GM19372 (cell line): ENCODE measurements around the gene ALDH1L1.

Source experiments
- ATAC-seq: cut with Tn5 transposase; IDR thresholded peaks from one replicate; pipeline ENCODE4 v1.9.1; 2021; ENCODE audit warnings: mild to moderate bottlenecking, low read depth, moderate library complexity; ENCODE audit not compliant: unreplicated experiment

The ALDH1L1 gene

DNA sequence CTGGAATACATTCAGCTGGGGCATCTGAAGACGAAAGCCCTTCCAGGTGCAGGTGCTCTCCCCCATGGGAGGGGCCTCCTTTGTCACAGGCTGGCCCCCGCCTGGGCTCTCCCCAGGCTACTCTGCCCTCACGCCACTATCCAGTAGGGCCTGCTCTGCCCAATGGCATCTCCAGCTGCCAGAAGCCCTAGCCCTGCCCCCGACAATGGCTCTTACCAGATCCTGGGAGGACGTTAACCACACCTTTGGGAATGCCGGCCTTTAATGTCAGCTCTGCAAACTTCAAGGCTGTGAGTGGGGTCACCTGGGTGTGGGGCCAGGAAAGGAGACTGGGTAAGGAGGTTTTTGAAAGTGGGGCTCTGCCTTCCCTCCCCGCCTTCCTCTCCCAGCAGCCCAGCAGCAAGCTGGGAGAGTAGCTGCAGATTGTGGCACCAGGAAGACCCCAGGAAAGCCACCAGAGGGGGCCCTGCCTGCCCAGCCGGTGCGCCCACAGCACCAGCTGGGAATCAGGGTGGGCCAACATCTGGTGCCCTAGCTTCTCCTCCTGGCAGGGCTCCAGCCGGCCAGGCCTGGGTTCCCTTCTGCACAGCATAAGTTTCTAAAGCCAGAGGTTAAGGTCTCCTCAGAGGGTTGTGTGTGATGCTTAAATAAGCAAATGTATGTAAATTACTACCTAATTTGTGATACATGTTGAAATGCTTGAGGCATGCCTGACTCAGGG, 56.1 kb downstream of the ALDH1L1 start:
- ATAC-seq: no peak

DNA sequence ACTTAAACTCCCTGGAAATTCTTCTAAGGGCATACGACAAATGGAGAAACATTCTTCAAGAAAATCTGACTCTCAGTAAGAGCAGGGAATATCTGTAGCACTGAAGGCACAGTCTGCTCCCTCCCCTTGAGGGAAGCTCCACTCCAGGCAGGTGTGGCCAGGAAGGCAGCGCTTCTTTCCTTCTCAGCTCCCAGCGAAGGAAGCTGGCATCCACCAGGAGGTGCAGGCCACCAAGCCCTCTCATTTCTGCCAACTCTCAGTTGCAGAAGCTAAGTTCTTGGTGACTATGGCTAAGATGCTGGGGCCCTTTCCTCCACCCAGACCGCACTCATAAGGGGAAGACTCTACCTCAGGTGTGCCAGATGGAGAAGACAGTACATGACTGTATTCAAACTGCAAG, 58.8 kb downstream of the ALDH1L1 start:
- ATAC-seq: no peak

DNA sequence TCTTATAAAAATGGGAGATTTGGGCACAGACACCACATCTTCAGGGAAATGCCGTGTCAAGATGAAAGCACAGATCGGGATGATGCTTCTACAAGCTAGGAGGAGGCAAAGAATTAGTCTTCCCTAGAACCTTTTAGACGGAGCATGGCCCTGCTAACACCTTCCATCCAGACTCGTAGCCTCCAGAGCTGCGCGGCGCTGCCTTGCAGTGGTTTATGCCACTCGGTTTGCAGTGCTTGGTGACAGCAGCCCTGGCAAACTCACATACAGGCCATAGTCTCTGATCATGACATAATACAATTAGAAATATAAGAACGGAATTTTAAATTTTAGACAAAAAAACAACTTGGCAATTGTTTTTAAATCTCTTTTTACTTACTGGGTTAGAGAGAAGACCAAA, 59.3 kb downstream of the ALDH1L1 start:
- ATAC-seq: no peak

DNA sequence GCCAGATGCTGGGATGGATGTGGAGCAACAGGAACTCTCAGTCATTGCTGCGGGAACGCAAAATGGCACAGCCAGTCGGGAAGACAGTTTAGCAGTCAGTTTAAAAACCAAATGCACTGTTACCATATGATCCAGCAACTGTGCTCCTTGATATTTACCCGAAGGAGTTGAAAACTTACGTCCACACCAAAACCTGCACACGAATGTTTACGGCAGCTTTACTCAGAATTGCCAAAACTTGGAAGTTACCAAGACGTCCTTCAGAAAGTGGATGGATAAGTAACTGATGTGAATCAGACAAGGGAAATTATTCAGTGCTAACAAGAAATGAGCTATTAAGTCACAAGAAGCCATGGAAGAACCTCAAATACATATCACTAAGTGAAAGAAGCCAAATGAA, 60.4 kb downstream of the ALDH1L1 start:
- ATAC-seq: no peak

DNA sequence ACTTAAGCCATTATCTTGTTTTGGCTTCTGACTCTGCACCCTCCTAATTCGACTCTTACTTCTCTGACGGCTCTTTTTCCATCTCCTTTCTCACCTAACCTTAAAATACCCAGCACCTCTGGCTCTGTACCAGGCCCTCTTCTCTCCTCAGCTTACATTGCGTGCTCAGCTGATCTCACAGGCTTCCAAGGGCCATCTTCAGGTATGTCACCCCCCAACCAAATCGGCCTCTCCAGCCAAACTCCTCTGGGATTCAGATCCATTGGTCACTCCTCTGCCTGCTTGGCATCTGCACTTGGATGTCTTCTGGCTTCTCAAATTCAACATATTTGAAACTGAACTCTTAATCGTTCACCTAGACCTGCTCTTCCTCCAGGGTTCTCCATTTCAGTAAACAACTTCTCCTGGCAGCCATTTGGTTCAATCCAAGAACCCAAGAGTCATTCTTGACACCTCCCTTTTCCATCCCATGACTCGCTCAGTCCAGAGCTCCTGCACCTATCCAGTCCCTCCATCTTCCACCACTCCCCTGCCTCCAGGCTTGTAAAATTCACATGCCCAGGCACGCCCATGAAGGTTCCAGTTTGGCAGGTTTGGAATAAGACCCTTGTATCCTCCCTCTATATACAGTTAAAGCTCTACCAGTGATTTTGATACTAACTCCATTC, 61.2 kb downstream of the ALDH1L1 start:
- ATAC-seq: no peak

DNA sequence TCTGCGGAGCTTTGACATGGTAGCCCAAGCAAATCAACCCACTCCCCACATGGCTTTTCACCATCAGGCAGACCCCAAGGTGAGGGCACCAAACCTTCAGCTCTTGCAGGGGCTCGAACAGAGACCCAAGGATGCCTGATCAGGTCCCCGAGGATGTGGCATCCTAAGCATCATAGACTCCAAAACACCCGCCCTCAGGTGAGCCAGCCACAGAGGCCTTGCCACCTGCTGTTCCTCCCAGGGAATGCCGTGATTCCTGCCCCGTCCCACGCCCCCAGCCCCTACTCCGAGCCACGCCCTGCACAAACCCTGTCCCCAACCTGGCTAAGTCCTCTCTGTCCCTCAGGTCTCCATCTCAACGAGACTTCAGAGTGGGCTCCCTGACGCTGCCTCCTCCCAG, 61.8 kb downstream of the ALDH1L1 start:
- ATAC-seq: no peak

DNA sequence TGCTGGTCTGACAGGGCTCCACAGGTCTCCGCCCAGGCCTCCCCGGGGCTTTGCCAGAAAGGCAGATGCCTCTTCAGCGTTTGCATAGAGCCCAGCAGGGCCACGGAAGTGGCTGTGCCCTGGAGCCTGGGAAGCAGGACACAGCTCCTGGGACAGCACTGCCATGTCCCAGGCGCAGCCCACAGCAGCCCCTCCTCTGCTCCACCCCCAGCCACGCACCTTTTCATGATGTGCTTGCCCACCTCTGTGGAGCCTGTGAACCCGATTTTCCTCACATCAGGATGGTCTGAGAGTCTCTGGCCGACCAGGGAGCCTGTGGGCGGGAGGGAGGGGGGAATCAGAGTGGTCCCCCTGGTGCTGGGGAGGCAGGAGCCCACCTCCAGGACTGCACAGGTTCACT, 62.6 kb downstream of the ALDH1L1 start:
- no peak for ATAC-seq

DNA sequence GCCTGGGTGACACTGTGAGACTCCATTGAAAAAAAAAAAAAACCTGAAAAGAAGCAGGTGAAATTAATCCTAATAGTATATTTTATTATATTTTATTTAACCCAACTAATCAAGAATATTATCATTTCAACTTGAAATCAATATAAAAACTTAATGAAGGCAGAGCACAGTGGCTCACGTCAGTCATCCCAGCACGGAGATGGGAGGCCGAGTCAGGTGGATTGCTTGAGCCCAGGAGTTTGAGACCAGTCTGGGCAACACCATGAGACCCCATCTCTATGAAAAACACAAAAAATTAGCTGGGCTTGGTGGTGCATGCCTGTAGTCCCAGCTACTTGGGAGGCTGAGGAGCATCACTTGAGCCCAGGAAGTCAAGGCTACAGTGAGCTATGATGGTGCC, 63.2 kb downstream of the ALDH1L1 start:
- ATAC-seq: no peak

DNA sequence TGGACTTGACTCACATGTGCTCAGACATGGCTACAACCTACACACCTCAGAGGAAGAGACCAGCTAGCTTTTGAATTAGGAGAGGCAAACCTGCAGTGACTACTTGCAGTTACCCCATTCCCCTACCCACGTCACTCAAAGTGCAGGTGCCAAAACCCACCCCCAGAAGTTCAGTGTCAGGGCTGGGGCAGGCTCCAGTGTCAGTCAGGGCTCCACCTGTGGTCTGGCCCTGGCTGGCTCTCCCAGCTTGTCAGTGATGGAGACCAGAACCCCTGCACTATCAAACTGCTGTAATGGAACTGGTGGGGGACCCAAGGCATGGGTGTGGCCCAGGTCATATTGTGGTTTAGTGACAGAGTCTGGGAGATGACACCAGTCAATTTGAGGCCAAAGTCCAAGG, 63.9 kb downstream of the ALDH1L1 start:
- ATAC-seq: no peak

DNA sequence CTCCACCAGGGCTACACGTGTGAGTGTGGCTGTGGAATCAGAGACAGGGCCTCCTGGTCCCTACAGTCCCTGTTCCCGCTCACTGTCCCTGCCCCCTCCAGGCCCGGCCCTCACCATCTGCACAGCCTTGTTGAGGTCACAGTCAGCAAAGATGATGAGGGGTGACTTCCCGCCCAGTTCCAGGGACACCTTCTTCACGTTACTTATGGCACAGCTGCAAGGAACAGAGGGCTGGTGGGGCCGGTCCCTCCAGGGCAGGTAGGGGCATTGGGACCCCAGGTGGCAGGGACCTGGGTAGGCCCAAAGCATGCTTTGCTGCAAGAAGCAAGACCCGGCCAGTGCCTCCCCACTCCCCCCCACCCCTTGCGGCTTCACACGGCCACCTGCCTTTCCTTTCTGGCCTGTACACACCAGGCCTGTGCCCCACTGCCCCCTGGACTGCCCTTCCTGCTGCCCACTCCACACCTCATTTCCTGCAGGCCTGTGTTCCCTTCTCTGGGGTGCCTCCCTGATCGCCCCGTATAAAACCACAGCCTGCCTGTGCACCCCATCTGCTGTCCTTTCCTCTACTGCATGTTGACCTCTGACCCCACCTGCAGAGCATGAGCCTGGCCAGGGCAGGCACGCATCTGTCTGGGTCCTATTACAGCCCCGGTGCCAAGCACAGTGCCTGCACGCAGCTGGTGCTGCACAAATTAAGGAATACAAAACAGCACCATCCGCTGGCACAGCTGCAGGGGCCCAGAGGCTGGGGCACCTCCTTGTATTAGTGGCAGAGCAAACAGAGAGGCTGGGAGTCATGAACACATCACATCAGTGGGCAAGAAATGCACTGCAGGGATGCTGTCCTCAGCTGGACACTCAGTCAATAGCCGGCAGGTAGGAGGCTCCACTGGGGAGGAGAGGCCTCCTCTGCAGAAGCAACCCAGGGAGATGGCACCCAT, 65.7 kb downstream of the ALDH1L1 start:
- ATAC-seq: no peak

DNA sequence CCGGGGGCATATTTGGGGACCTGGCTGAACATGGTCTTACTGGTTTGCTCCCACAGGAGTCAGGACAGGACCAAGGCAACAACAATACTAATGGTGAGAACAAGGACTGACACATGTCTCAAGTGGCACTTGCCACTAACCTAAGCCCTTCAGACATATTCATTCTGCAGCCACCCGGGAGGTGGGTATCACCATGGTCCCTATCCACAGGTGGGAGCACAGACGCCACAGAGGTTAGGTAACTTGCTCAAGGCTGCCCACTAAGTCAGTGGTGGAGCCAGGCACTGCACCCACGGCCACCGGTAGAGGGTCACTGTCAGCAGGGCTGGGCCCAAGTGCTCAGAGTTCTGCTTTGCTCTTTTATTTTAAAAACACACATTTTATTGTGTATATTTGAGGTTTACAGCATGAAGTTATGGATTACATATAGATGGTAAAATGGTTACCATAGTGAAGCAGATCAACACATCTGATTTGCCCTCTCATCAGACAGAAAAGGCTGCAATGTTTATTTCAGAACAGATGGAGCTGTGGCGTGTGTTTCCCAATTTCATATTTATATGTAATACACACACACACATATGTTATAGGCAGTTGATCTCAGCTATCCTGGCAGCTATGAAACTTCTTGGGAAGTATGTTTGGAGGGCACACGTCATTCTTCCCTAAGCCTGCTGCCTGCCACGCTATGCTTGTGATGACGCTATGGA, 66.5 kb downstream of the ALDH1L1 start:
- no peak for ATAC-seq

DNA sequence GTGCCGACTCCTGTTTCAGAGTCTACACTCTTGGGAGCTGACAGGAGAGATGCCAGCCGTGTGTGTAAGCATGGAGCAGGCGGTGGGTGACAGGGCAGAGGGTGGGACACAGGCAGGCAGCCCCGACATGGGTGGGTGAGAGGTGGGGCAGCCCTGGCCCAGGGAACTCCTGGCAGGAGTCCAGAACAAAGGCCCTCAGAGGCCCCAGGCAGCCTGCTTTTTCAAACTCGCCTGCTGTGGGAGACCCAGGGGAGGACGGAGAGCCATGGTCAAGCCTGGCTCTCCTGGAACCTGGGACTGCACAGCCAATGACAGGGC, 67.2 kb downstream of the ALDH1L1 start:
- no peak for ATAC-seq

DNA sequence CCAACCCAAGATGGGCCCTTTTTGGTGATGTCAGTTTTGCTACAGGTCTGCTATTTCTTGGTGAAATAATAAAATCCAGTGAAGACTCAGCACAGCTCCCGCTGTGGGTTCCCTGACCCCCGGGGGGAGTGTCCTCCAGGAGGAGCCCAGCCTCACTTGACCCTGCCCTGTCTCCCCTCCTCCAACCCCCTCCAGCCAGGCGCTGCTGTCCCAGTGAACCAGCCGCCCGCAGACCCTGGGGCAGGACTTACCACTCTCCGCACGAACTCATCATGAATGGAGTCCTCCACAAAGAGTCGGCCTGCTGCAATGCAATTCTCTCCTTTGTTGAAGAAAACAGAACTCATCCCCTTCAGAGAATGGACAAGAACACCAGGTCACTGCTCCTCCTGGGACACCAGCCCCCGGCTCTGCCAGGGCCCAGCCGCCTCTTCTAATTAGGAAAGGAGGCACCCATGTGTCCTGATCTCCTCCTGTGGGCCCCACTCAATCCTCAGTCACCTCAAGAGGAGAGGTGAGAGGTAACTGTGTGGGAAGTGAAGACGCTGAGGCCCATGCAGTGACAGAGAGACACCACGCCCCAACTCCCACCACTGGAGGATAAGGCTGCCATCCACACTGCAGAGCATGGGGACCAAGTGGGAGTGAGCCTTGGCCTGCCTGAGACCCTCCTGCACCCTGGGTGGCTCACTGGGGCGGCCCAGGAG, 67.7 kb downstream of the ALDH1L1 start:
- ATAC-seq: no peak

DNA sequence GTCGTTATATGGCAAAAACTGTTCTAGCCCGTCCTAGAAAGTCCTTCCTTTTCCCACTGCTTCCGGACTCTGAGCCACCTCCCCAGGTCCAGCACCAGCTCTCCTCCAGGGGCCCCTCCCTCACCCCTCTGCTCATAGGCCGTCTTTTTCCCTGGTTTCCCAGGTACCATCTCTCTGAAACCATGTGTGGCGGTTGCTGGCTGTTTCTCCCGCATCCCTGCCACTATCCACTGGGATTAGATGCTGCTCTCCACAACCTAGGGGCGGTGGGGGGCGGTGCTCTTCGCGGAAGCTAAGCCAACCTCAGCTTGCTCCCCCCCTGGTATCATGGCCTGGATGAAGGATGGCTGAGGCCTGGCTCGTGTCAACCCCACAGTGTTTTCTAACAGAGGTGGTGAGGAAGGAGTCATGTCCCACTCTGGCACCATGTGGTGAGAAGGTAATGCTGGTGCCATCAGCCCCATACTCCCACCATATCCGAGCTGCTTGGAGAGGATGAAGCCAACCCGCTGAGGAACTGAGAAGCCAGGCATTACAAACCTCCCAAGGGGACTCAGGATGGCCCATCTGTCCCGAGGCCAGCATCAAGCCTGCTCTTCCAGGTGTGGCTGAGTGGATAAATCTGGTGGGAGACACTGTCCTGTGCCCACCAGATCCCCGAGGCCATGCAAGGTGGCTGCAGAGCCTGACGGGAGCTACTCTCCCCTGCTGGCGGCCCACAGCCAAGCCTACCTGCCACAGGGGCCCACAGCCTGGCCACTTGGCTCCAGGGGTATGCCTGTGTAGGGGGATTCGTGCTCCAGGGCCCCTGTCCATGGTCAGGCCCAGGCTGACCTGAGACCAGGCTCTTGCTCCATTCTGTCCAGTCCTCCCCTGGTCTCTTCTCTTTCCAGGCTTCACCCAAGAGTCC, 68.6 kb downstream of the ALDH1L1 start:
- ATAC-seq: no peak

DNA sequence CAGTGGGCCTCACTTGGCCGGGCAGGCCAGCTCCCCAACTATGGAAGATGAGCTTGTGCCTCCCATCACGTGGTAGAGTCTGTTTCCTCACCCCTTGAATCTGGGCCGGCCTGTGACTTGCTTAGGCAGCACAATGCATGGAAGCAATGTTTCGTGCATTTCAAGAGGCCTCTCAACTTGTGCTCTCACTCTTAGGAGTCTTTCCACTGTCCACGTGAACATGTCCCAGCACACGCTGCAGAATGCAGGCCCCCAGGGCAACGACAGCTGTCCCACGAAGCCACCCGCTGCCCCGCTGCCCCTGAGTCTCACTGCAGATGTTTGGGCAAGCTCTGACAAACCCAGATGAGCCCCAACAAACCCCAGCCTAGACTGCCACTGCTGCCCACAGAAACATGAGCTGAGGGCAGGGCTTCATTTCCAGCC, 69.2 kb downstream of the ALDH1L1 start:
- no peak for ATAC-seq

DNA sequence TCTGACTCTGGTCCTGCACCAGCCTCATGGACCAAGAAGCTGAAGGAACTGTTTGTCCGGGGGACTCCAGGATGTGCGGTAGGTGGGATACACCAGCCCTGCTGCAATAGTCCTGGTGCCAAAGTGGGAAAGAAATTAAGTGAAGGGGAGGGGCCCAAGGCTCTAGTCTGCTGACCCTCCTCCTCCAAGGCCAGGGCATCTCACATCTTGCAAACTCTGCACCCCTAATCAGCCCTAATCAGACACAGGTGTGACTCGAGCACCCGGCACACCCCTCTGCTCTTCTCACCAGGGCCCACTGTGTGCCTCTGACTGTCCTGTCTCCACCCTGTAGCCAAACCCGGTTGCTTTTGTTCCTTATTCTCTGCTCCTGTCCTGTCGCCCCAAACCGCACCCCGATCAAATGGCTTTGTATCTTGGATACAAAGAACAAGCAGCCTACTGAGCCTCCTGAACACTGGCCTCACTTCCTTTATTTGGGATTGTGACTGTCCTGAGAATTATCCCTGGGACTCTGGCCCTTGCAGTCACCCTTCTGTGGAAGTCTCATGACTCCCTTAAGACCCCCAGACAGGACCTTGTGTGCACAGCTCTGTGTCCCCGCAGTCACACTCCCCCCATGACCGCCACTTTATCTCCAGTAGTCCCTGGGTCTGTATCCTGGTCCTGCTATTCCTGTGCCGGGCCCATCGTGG, 69.8 kb downstream of the ALDH1L1 start:
- ATAC-seq: no peak

DNA sequence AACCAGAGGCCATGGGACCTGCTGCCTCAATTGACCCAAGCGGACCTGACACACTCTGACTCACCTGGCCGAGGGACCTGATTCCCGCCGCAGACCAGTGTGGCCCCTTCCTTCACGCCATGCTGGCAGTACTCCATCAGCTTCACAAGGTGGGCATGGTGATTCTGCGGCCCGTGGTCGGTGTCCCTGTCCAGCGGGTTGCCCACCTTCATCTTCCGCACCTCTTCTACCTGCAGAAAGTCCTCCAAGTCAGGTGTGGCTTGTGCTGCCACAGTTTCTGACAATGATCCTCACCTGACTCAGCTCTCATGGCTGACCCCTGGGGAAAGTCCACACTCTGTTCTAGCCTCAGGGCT, 70.5 kb downstream of the ALDH1L1 start:
- no peak for ATAC-seq

DNA sequence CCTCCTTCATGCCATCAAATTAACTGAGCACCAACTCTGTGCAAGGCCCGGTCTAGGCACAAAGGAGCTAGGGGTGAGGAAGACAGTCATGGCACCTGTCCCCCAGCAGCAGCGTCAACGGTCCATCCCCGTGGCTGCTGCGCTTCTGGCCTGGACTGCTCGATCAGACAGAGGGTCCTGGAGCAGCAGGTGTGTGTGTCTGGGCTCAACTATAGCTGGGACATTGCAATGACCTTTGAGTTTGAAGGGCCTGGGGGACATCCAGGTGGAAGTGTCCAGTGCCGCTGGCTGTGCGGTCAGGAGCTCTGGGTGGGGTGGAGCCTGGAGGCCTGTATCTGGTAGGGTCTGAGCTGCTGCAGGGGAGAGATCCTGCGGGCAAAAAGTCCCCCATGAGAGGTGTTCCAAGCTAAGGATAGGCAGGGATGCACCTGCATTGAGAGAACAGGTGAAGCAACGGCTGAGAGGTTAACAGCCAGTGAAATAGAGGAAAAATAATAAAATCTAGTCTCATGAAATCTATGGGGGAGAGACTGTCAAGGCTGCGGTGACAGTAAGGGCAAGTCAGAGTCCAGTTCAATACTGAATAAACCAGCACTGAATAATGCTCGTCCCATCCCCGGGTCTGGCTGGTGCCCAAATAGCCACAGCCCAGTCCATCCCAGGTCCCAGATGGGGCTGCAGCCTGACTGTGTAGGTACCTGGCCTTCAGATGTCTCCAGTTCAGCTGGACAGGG, 71.1 kb downstream of the ALDH1L1 start:
- ATAC-seq: no peak
